Mammary epithelial cell (primary cell): ENCODE data around the gene CXorf65.

ENCODE experiments used
- EZH2 ChIP-seq: IDR thresholded peaks from 2 replicates; pipeline ENCODE4 v1.6.1; 2012; ENCODE audit warnings: low read length, inconsistent platforms, borderline replicate concordance
- TF ChIP-seq, protein P1 (sequence below), 2 donors: IDR thresholded peaks in 1 of 2; conservative IDR thresholded peaks in 1 of 2; 2 replicates each; pipeline ENCODE4 v1.5.1; 2011 to 2012; ENCODE audit warnings: inconsistent platforms in 2 of 2, low read length in 2 of 2, mild to moderate bottlenecking in 2 of 2, control low read depth in 1 of 2, low read depth in 1 of 2; ENCODE audit not compliant: insufficient read depth in 1 of 2; ENCODE audit errors: extremely low read depth in 1 of 2

DNA sequence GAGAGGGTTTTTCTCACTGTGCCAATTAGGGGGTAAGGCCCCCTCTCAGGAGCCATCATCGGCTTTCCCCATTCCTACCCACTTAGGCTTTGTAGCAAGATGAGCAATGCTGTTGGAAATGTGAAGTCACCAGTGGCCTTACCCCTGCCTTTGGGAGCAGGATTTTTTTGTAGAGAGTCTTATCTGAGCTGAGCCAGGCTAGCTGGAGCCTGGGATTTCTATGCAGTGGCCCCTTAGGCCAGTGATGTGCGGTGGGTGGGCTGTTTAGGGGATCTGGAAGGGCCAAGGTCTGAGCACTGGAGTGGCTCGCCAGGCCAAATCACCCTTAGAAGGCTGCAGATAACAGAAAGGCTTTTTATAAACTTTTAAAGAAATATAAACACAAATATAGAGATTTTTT lies 4.2 kb downstream of the CXorf65 start:
- TF ChIP-seq, protein P1, sequence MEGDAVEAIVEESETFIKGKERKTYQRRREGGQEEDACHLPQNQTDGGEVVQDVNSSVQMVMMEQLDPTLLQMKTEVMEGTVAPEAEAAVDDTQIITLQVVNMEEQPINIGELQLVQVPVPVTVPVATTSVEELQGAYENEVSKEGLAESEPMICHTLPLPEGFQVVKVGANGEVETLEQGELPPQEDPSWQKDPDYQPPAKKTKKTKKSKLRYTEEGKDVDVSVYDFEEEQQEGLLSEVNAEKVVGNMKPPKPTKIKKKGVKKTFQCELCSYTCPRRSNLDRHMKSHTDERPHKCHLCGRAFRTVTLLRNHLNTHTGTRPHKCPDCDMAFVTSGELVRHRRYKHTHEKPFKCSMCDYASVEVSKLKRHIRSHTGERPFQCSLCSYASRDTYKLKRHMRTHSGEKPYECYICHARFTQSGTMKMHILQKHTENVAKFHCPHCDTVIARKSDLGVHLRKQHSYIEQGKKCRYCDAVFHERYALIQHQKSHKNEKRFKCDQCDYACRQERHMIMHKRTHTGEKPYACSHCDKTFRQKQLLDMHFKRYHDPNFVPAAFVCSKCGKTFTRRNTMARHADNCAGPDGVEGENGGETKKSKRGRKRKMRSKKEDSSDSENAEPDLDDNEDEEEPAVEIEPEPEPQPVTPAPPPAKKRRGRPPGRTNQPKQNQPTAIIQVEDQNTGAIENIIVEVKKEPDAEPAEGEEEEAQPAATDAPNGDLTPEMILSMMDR (conservative IDR thresholded peaks at IDR 0.05 in 1 of 2, IDR thresholded peaks at IDR 0.05 in 1 of 2; ENCODE audit: extremely low read depth in 1 of 2, insufficient read depth in 1 of 2, low read depth in 1 of 2, low read length in 2 of 2), result no peak
- no peak for TF ChIP-seq EZH2
